ENCODE results near the gene PTPRK.

GRCh38 chr6:128557081-128557480, 36.7 kb upstream of the PTPRK start:
- TF ChIP-seq, protein P1, sequence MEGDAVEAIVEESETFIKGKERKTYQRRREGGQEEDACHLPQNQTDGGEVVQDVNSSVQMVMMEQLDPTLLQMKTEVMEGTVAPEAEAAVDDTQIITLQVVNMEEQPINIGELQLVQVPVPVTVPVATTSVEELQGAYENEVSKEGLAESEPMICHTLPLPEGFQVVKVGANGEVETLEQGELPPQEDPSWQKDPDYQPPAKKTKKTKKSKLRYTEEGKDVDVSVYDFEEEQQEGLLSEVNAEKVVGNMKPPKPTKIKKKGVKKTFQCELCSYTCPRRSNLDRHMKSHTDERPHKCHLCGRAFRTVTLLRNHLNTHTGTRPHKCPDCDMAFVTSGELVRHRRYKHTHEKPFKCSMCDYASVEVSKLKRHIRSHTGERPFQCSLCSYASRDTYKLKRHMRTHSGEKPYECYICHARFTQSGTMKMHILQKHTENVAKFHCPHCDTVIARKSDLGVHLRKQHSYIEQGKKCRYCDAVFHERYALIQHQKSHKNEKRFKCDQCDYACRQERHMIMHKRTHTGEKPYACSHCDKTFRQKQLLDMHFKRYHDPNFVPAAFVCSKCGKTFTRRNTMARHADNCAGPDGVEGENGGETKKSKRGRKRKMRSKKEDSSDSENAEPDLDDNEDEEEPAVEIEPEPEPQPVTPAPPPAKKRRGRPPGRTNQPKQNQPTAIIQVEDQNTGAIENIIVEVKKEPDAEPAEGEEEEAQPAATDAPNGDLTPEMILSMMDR (IDR thresholded peaks at IDR 0.05): no peak
- no peak for TF ChIP-seq POLR2A (IDR thresholded peaks at IDR 0.05)

Data from lower leg skin (tissue), 3 donors.